ENCODE measurements around the gene CHST5.
"Not testable (repeated sequence)": the region's sequence is repeated elsewhere in the genome, so short reads cannot be mapped to it uniquely, and the experiment has no call there.

CHST5 gene

GRCh38 chr16:75514296-75514695 lies 21.6 kb downstream of the CHST5 start:
- Histone ChIP-seq H3K4me1 (ENCODE audit: control extremely low read depth in 1 of 4, control insufficient read depth in 4 of 4, insufficient read depth in 4 of 4, low read length in 3 of 4) (peaks cover 0 to 8% (median 6%) of the 10 kb centered on the region in 4 experiments), H3K27me3 (replicated peaks in 2 of 5; ENCODE audit: control insufficient read depth in 4 of 5, insufficient read depth in 5 of 5, low read length in 4 of 5) (peaks cover 0 to 3% (median 0%) of the 10 kb centered on the region in 5 experiments), H3K27ac (ENCODE audit: insufficient read depth in 1 of 2, low read depth in 1 of 2, low read length in 2 of 2, poor library complexity in 1 of 2, severe bottlenecking in 2 of 2) (no peak overlapping the region), H3K4me3 (ENCODE audit: control insufficient read depth in 1 of 7, extremely low read depth in 1 of 7, insufficient read depth in 4 of 7, low read depth in 2 of 7, low read length in 6 of 7) (no peak overlapping the region), H3K9me3 (ENCODE audit: control extremely low read depth in 1 of 5, control insufficient read depth in 4 of 5, insufficient read depth in 2 of 5, low read depth in 1 of 5, low read length in 4 of 5) (no peaks in the 10 kb centered on the region), H3K36me3 (ENCODE audit: control insufficient read depth in 4 of 4, insufficient read depth in 4 of 4, low read length in 3 of 4) (no peaks in the 10 kb centered on the region)
- POLR2A ChIA-PET, result no interaction called here
- CTCF ChIA-PET, result no interaction called here
- WGBS (ENCODE audit: insufficient coverage), result 99% methylated on average over 8 of the region's 11 CpGs
- DNase-seq, result no peak

- POLR2A ChIA-PET, result no interaction called here
- 58% methylated on average over 3 of the region's 7 CpGs for WGBS (ENCODE audit: insufficient coverage)
These were observed 29.3 kb downstream of the CHST5 start for GRCh38 chr16:75506574-75506973.

GRCh38 chr16:75506107-75506506 lies 29.8 kb downstream of the CHST5 start:
- ChIA-PET POLR2A (no interaction called here), CTCF (no interaction called here)
- Histone ChIP-seq H3K36me3 (ENCODE audit: control insufficient read depth in 4 of 4, insufficient read depth in 4 of 4, low read length in 3 of 4) (no peaks in the 10 kb centered on the region), H3K4me3 (ENCODE audit: control insufficient read depth in 1 of 7, extremely low read depth in 1 of 7, insufficient read depth in 4 of 7, low read depth in 2 of 7, low read length in 6 of 7) (no peak overlapping the region), H3K4me1 (ENCODE audit: control extremely low read depth in 1 of 4, control insufficient read depth in 4 of 4, insufficient read depth in 4 of 4, low read length in 3 of 4) (no peaks in the 10 kb centered on the region), H3K27ac (ENCODE audit: insufficient read depth in 1 of 2, low read depth in 1 of 2, low read length in 2 of 2, poor library complexity in 1 of 2, severe bottlenecking in 2 of 2) (no peak overlapping the region), H3K9me3 (ENCODE audit: control extremely low read depth in 1 of 5, control insufficient read depth in 4 of 5, insufficient read depth in 2 of 5, low read depth in 1 of 5, low read length in 4 of 5) (no peaks in the 10 kb centered on the region), H3K27me3 (replicated peaks in 2 of 5; ENCODE audit: control insufficient read depth in 4 of 5, insufficient read depth in 5 of 5, low read length in 4 of 5) (peaks cover 0 to 8% (median 0%) of the 10 kb centered on the region in 5 experiments)
- WGBS (ENCODE audit: insufficient coverage), result 94% methylated on average over 2 of the region's 3 CpGs
- no peak for DNase-seq

More at GRCh38 chr16:75506574-75506973, 29.3 kb downstream of the CHST5 start:
- H3K36me3 ChIP-seq (ENCODE audit: control insufficient read depth in 4 of 4, insufficient read depth in 4 of 4, low read length in 3 of 4), result no peaks in the 10 kb centered on the region
- H3K4me3 ChIP-seq (ENCODE audit: control insufficient read depth in 1 of 7, extremely low read depth in 1 of 7, insufficient read depth in 4 of 7, low read depth in 2 of 7, low read length in 6 of 7), result no peak overlapping the region
- H3K4me1 ChIP-seq (ENCODE audit: control extremely low read depth in 1 of 4, control insufficient read depth in 4 of 4, insufficient read depth in 4 of 4, low read length in 3 of 4), result no peaks in the 10 kb centered on the region
- H3K9me3 ChIP-seq (ENCODE audit: control extremely low read depth in 1 of 5, control insufficient read depth in 4 of 5, insufficient read depth in 2 of 5, low read depth in 1 of 5, low read length in 4 of 5), result no peaks in the 10 kb centered on the region
- CTCF ChIA-PET, result no interaction called here
- no peak overlapping the region for H3K27ac ChIP-seq (ENCODE audit: insufficient read depth in 1 of 2, low read depth in 1 of 2, low read length in 2 of 2, poor library complexity in 1 of 2, severe bottlenecking in 2 of 2)
- H3K27me3 ChIP-seq (replicated peaks in 2 of 5; ENCODE audit: control insufficient read depth in 4 of 5, insufficient read depth in 5 of 5, low read length in 4 of 5), result peaks cover 0 to 8% (median 0%) of the 10 kb centered on the region in 5 experiments
- no peak for DNase-seq

GRCh38 chr16:75503801-75504200 lies 32.1 kb downstream of the CHST5 start:
- H3K4me1 ChIP-seq (ENCODE audit: control extremely low read depth in 1 of 4, control insufficient read depth in 4 of 4, insufficient read depth in 4 of 4, low read length in 3 of 4), result no peaks in the 10 kb centered on the region
- DNase-seq, result peak; percentile 22 to 61 (median 42)
- WGBS (ENCODE audit: insufficient coverage), result 86% methylated on average over 1 of the region's 1 CpG
- H3K4me3 ChIP-seq (ENCODE audit: control insufficient read depth in 1 of 7, extremely low read depth in 1 of 7, insufficient read depth in 4 of 7, low read depth in 2 of 7, low read length in 6 of 7), result no peak overlapping the region
- CTCF ChIA-PET, result interaction anchor here (0.9 kb wide), 1 partner anchor 123 kb away, joined by 3 read pairs; no protein-coding TSS in a partner anchor
- no peaks in the 10 kb centered on the region for H3K36me3 ChIP-seq (ENCODE audit: control insufficient read depth in 4 of 4, insufficient read depth in 4 of 4, low read length in 3 of 4)
- H3K27me3 ChIP-seq (replicated peaks in 2 of 5; ENCODE audit: control insufficient read depth in 4 of 5, insufficient read depth in 5 of 5, low read length in 4 of 5), result peaks cover 0 to 4% (median 0%) of the 10 kb centered on the region in 5 experiments
- no peak overlapping the region for H3K27ac ChIP-seq (ENCODE audit: insufficient read depth in 1 of 2, low read depth in 1 of 2, low read length in 2 of 2, poor library complexity in 1 of 2, severe bottlenecking in 2 of 2)
- H3K9me3 ChIP-seq (ENCODE audit: control extremely low read depth in 1 of 5, control insufficient read depth in 4 of 5, insufficient read depth in 2 of 5, low read depth in 1 of 5, low read length in 4 of 5), result no peaks in the 10 kb centered on the region
- POLR2A ChIA-PET, result no interaction called here

- Histone ChIP-seq H3K27ac (ENCODE audit: insufficient read depth in 1 of 2, low read depth in 1 of 2, low read length in 2 of 2, poor library complexity in 1 of 2, severe bottlenecking in 2 of 2) (no peak overlapping the region), H3K9me3 (ENCODE audit: control extremely low read depth in 1 of 5, control insufficient read depth in 4 of 5, insufficient read depth in 2 of 5, low read depth in 1 of 5, low read length in 4 of 5) (no peaks in the 10 kb centered on the region), H3K27me3 (replicated peaks in 2 of 5; ENCODE audit: control insufficient read depth in 4 of 5, insufficient read depth in 5 of 5, low read length in 4 of 5) (peaks cover 0 to 5% (median 0%) of the 10 kb centered on the region in 5 experiments), H3K36me3 (ENCODE audit: control insufficient read depth in 4 of 4, insufficient read depth in 4 of 4, low read length in 3 of 4) (no peaks in the 10 kb centered on the region), H3K4me3 (ENCODE audit: control insufficient read depth in 1 of 7, extremely low read depth in 1 of 7, insufficient read depth in 4 of 7, low read depth in 2 of 7, low read length in 6 of 7) (no peak overlapping the region), H3K4me1 (ENCODE audit: control extremely low read depth in 1 of 4, control insufficient read depth in 4 of 4, insufficient read depth in 4 of 4, low read length in 3 of 4) (peaks cover 0 to 5% (median 2%) of the 10 kb centered on the region in 4 experiments)
- POLR2A ChIA-PET, result no interaction called here
- WGBS (ENCODE audit: insufficient coverage), result 100% methylated on average over 3 of the region's 4 CpGs
- CTCF ChIA-PET, result interaction anchor here (0.8 to 0.9 kb wide), 2 partner anchors 31 to 123 kb away, joined by 3 read pairs; no protein-coding TSS in a partner anchor
- no peak for DNase-seq
These were observed 32.8 kb downstream of the CHST5 start for GRCh38 chr16:75502916-75503605.

- CTCF ChIA-PET; H3K27me3 ChIP-seq (replicated peaks in 2 of 5; ENCODE audit: control insufficient read depth in 4 of 5, insufficient read depth in 5 of 5, low read length in 4 of 5); H3K27ac ChIP-seq (ENCODE audit: insufficient read depth in 1 of 2, low read depth in 1 of 2, low read length in 2 of 2, poor library complexity in 1 of 2, severe bottlenecking in 2 of 2); POLR2A ChIA-PET; H3K36me3 ChIP-seq (ENCODE audit: control insufficient read depth in 4 of 4, insufficient read depth in 4 of 4, low read length in 3 of 4); H3K4me3 ChIP-seq (ENCODE audit: control insufficient read depth in 1 of 7, extremely low read depth in 1 of 7, insufficient read depth in 4 of 7, low read depth in 2 of 7, low read length in 6 of 7); H3K4me1 ChIP-seq (ENCODE audit: control extremely low read depth in 1 of 4, control insufficient read depth in 4 of 4, insufficient read depth in 4 of 4, low read length in 3 of 4); H3K9me3 ChIP-seq (ENCODE audit: control extremely low read depth in 1 of 5, control insufficient read depth in 4 of 5, insufficient read depth in 2 of 5, low read depth in 1 of 5, low read length in 4 of 5): not testable (repeated sequence)
- WGBS (ENCODE audit: insufficient coverage), result 85% methylated on average over 2 of the region's 6 CpGs
- DNase-seq, result peak in 2 of 3 donors; percentile 14 to 30
These were observed 34.1 kb downstream of the CHST5 start for GRCh38 chr16:75501820-75502219.

- Histone ChIP-seq H3K27ac (ENCODE audit: insufficient read depth in 1 of 2, low read depth in 1 of 2, low read length in 2 of 2, poor library complexity in 1 of 2, severe bottlenecking in 2 of 2) (no peak overlapping the region), H3K36me3 (ENCODE audit: control insufficient read depth in 4 of 4, insufficient read depth in 4 of 4, low read length in 3 of 4) (no peaks in the 10 kb centered on the region), H3K4me1 (ENCODE audit: control extremely low read depth in 1 of 4, control insufficient read depth in 4 of 4, insufficient read depth in 4 of 4, low read length in 3 of 4) (peaks cover 0 to 5% (median 2%) of the 10 kb centered on the region in 4 experiments), H3K27me3 (replicated peaks in 2 of 5; ENCODE audit: control insufficient read depth in 4 of 5, insufficient read depth in 5 of 5, low read length in 4 of 5) (peaks cover 0 to 5% (median 0%) of the 10 kb centered on the region in 5 experiments), H3K9me3 (ENCODE audit: control extremely low read depth in 1 of 5, control insufficient read depth in 4 of 5, insufficient read depth in 2 of 5, low read depth in 1 of 5, low read length in 4 of 5) (no peaks in the 10 kb centered on the region), H3K4me3 (ENCODE audit: control insufficient read depth in 1 of 7, extremely low read depth in 1 of 7, insufficient read depth in 4 of 7, low read depth in 2 of 7, low read length in 6 of 7) (no peak overlapping the region)
- WGBS (ENCODE audit: insufficient coverage), result 100% methylated on average over 3 of the region's 5 CpGs
- ChIA-PET CTCF (interaction anchor here (1.2 kb wide), 1 partner anchor 18 kb away, joined by 3 read pairs; no protein-coding TSS in a partner anchor), POLR2A (no interaction called here)
- DNase-seq, result no peak
These were observed 34.5 kb downstream of the CHST5 start for GRCh38 chr16:75501359-75501758.

Data from common myeloid progenitor, CD34-positive (primary cell).